GM12892 (cell line): ENCODE data around the gene DST.

Source experiments
- POLR2A ChIP-seq: IDR thresholded peaks from 2 replicates; pipeline ENCODE4 v1.6.1; 2011; ENCODE audit warnings: low read depth, low read length, control low read depth
- POLR2AphosphoS5 ChIP-seq: IDR thresholded peaks from 2 replicates; pipeline ENCODE4 v1.6.1; 2011; ENCODE audit warnings: low read depth, low read length, control low read depth
- TAF1 ChIP-seq: IDR thresholded peaks from 2 replicates; pipeline ENCODE4 v1.6.1; 2011; ENCODE audit warnings: low read depth, mild to moderate bottlenecking, control low read depth, low read length, borderline replicate concordance

GRCh38 chr6:56499095-56499494 is 143.6 kb downstream of the DST start:
- no peak for TF ChIP-seq POLR2AphosphoS5
- TF ChIP-seq POLR2A, result no peak
- no peak for TF ChIP-seq TAF1
